HG03159 (cell line): ENCODE data around the gene PRR15L.
"Not testable (repeated sequence)": the region's sequence is repeated elsewhere in the genome, so short reads cannot be mapped to it uniquely, and the experiment has no call there.

Experiments used
- ATAC-seq: cut with Tn5 transposase; IDR thresholded peaks from one replicate; pipeline ENCODE4 v1.9.1; 2021; ENCODE audit warnings: mild to moderate bottlenecking, moderate library complexity; ENCODE audit not compliant: unreplicated experiment

The PRR15L gene

DNA sequence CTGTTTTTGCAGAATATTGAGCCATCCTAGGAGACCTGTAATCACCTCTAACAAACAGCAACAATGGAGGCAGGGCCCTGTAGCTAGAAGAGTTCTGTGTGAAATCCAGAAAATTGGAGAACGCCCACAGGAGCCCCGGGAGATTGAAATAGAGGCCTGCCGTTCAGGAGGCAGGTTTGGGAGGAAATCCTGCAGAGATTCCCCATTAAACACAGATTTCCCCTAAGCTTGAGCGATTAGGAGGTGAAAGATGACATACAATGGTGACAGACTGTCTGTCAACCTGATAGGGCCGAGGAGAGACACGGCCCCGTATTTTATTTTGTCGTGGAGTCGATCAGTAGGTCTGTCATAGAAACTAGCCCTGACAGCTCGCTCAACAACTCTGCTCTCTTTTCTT lies 31.5 kb upstream of the PRR15L start:
- ATAC-seq = no peak

DNA sequence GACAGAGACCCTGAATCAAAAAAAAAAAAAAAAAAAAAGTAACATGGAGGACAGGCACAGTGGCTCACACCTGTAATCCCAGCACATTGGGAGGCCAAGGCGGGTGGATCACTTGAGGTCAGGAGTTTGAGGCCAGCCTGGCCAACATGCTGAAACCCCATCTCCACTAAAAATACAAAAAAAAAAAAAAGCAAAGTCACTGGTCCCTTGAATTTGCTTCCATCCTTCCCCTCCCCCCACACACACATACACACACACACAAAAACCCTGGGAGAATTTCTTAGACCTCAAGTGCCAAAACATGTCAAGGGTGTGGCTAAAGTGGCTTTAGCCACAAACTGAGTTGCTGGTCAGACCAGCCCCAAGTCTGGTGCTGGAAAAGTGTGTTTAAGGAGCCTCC lies 30.8 kb upstream of the PRR15L start:
- not testable (repeated sequence) for ATAC-seq

DNA sequence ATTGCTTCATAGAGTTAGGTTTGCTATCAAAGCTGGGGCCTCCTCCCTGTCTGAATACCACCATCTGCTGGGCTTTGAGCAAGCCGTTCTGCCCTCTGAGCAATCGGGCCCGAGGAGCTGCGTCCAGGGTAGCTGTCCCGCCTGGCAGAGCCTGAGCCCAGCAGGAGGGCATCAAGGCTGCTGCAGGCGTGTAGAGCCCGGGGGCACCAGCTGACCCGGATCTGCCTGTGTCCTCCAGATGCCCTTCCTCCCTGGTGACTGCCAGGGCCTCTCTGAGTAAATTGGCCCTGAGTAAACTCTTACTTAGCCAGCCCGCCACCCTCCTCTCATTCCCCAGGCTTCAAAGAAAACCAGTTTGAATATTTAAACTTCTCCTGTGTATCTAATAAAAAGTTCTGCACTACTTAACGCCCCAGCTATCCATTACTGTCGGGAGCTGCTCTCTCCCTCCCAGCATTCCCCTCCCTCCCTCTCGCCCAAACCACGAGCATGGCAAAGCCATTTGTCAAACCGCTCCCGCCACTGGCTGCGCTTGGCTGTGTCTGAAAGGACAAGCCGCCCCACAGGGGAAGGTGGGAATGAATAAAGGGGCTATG lies 29.7 kb upstream of the PRR15L start:
- no peak for ATAC-seq

DNA sequence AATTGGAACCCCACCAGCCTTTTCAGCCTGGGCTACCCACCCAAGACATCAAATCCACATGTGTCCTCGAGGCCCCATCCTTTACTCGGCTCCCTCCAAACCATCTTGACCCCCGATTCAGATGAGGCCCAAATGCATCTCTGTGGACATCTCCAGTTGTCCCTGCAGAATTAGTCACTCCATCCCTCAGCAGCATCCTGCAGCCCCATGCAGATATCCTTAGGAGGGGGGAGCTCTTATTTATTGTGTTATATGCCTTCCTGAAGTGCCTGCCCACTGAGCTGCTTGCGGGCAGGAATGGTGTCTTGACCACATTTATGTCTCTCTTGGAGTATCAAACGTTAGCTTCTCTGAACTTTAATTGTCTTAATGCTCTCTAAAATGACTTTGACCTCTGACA lies 28.8 kb upstream of the PRR15L start:
- ATAC-seq = no peak

DNA sequence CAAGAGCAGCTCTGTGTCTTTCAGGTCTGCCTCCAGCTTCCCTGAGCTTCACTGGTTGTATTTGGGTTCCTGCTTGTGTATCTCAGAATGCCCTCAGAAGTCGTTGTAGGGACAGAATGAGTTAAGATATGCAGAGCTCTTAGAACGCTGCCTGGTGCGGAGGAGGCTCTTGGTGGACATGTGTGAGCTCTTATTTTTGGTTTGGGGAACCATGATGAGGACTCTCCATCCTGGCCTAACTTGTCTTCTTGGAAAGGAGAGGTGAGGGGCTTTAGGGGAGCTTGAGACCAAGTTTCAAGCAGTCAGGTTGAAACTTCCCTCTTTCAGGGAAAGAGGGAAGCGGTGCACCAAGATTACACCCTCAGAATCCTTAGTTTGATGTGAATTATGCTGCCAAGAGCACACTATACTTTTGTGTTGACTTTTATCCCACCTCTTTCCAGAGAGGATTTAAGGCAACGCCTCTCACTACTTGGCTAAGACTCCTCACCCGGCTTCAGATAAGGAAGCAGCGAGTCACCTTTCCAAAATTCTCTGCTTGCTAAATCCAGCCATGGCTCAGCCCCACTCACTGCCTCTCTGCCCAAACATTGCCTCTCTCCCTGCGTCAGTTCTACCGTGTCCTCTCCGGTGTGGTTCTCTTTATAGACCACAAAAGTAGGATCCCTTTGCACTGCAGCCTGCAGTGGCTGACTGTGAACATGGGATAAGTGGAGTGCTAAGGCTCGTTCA lies 26.0 kb upstream of the PRR15L start:
- no peak for ATAC-seq

DNA sequence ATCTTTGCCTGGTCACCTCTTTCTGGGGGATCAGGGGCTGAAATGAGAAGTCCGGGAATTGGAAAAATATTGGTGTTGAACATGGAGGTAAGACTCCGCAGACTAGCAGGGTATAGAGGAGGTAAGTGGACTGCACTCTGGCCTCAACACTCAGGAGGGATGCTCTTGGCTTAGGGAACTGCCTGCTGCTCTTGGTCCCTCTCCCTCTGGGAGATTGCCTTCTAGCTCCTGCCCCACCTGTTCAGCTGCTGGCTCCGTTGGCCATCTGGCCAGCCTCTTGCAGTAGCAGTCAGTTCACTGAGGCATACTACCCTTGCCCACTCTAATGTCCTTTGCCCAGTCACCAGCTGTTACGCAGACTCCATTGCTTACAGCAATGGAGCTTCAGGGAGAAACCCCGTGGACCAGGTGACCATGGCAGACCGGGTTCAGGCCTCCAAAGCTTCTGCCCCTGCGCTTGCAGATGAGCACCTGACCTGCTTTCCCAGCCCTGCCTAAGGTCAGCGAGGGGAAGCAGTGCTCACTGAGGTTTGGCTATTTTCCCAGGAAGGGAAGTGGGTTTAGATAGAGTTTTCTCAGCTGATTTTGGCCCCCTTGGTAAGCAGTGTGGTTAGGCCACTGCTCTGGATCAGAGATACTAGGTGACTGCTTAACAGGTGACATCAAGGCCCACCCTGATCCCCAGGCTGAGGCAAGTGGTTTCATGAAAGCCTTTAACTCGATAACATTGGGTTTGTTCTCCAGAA lies 25.1 kb upstream of the PRR15L start:
- no peak for ATAC-seq

DNA sequence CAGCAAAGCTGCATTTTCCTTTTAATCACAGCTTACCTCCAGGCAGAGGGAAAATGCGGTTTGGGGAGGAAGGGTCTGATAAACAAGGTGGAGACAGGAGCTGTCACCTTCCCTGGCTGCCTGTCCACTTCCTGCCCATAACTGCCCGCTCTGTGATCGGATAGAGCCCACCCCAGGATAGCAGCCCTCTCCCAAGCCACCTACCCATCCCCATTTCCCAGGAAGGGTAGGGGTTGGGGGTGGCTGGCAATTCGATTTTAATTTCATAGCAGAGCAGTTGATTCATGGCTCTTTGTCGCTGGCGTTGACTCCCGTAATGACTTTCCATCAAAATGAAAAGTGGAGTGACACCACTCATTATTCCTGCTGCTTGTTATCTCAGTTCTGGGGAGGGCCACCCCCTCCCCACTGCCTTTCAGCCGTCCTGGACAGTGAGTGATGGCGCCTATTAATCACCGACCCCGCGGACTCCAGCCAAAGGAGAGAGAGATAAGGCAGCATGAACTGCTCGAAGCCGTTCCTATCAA lies 24.5 kb upstream of the PRR15L start:
- no peak for ATAC-seq

DNA sequence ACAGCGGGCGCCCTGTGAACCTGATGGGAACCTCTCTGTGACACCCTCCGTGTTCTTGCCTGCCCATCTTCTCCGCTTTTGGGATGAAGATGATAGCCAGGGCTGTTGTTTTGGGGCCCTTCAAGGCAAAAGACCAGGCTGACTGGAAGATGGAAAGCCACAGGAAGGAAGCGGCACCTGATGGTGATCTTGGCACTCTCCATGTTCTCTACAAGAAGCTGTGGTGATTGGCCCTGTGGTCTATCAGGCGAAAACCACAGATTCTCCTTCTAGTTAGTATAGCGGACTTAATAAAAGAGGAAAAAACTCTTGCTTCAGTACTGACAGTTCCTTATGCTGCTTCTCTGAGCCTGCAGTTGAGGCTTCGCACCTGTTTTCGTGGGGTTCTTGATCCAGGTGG lies 23.8 kb upstream of the PRR15L start:
- ATAC-seq = no peak

DNA sequence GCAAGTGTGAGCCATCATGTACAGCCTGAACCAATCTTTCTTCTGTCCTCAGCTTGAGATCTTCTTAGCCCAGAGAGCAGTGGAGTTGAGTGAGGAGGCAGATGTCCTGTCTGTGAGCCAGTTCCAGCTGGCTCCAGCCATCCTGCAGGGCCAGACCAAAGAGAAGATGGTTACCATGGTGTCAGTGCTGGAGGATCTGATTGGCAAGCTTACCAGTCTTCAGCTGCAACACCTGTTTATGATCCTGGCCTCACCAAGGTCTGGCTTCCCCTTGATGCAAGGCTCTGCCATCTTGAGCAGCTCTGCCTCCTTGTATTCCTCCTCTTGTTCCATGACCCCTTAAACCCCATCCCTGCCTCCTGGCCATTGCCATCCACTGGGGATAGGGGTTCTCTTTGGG lies 22.9 kb upstream of the PRR15L start:
- ATAC-seq = no peak

DNA sequence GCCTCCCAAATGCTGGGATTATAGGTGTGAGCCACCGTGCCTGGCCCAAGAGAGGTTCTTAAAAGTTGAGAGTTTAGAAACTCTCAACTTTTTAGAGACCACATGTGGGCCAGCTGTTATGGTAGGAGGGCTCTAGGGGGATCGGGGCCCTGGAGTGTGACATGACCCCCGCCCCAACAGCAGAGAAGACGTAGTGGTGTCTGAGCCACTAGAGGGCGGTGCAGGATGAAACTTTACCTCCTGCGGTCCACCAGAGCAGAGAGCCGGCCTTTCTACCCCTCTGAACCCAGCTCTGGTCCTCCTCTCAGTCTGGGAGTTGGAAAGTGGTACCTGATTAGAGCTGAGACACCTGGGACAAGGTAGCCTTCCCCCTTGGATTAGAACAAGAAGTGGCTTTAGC lies 20.6 kb upstream of the PRR15L start:
- no peak for ATAC-seq

DNA sequence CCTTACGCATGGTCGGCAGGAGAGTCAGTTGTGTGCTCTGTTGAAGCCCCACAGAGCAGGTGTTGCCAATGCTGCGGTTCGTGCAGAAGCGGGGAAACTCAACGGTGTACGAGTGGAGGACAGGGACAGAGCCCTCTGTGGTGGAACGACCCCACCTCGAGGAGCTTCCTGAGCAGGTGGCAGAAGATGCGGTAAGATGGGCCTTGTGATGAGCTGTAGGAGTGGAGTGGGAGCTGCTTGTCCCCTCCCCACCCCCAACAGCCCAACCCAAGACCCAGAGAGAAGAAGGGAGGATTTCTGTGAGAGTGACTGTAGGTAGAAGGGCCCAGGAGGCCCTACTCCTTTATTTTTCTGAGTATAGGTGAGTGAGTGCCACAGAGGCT lies 18.1 kb upstream of the PRR15L start:
- no peak for ATAC-seq

DNA sequence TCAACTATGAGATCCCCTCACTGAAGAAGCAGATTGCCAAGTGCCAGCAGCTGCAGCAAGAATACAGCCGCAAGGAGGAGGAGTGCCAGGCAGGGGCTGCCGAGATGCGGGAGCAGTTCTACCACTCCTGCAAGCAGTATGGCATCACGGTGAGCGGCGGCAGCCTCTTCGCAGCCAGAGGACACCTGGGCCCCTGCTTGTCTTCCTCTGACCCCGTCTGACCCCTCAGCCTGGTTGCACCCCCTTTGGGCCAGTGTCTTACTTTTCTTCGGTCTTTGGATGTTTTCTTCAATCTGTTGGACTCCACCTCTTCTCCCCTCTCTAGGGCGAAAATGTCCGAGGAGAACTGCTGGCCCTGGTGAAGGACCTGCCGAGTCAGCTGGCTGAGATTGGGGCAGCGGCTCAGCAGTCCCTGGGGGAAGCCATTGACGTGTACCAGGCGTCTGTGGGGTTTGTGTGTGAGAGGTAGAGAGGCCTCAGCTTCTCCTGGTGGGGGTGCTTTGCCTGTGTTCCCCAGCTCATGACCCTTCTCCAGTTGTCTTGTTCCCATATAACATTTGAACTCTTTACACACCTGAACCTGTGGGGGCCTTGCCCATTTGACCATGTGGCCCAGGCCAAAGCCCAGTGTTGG lies 17.6 kb upstream of the PRR15L start:
- no peak for ATAC-seq

DNA sequence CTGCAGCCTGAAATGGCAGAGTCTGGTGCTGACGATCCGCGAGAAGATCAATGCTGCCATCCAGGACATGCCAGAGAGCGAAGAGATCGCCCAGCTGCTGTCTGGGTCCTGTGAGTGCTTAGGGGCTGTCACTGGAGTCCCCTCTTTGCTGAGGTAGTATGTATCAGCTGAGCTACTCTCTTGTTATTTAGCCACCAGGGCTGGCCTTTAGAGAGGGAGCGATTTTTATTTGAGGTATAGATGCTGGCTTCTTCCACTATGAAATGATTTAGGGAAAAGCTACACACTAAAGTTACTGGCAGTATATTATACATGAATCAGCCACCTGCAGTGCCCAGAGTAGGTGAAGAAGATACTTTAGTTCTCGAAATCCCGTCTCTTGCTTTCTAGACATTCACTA lies 15.9 kb upstream of the PRR15L start:
- ATAC-seq = no peak

DNA sequence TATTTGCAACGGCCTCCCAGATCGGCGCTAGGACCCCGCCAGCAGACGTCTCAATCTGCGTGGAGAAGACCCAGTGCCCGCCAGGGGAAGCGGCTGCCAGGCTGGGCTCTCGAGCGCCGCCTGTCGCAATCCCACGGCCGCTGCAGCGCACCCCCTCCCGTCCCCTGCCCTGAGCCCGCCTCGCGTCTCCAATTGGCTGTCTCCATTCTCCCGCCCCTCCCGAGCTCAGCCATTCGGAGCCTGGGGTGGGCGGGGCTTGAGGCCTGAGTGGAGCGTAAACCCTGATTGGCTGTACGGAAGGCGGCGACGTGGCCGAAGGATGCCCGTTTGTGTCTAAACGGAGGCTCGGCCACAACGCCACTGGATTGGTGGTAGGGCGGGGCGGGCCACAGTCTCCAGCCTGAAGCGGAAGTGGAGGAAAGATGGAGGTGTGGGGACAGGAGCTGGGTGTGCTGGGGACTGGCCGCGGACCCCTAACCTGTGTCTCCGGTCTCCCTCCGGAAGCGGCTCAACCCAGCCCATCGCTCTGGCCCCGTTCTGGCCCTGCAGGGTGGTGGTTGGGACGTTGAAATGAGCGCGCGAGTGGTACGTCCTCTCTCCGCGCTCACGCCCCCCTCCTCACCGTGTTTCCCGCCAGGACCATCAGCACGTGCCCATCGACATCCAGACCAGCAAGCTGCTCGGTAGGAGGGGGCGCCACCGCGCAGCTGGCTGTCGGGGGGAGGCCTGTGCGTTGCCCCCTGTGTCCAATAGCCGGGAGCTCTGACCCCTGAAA lies 13.2 kb upstream of the PRR15L start, which contains the start of gene CDK5RAP3:
Gene CDK5RAP3 (plus strand): TSS at position 389 of the 775 bp plus-strand sequence. CDS start 34 bp downstream, at position 423.
- peak; percentile 95 for ATAC-seq

DNA sequence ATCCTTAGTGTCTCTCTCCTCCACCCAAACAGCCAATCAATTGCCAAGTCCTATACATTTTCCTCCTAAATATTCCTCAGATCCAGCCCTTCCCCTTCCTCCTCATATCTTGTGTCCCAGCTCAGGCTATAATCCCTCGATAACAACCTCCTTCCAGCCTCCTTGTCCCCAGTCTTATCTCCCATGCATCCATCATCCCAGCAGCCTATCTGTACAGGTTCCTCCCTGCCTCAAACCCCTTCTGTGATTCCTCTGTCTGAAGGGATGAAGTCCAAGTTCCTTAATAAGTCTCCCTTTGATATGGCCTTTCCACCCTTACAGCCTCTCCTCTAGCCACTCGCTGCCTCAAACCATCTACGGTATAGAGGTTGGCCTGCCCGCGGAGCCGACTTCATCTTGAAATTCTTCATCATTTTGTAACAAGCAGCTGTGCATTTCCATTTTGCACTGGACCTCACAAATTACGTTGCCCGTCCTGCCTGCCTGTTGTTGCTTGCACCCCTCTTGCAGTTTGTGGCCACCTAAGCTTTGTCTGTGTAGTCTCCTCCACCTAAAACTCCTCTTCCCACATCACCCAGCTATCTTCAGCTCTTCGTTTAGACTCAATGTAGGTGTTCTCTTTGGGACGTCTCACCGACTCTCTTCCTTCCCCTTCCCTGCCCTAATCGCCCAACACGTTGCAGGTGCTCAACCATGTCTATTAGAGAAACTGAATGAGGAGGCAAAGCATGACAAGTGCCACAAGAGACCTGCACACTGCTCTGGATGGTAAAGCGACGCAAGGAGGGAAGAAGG lies 12.4 kb upstream of the PRR15L start:
- no peak for ATAC-seq

DNA sequence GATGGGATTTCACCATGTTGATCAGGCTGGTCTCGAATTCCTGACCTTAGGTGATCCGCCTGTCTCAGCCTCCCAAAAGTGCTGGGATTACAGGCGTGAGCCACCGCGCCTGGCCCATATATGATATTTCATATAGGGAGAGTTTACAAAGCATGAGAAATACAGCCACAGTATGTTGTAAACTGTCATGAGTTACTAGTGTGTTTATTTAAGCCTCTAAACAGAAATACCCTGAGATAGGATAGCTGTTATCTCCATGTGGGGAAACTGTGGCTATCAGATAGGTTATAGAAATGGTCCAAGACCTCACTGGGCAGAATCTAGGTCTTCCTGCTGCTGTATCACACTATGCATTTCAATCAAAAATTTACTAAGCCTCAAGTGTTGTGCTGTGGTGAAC lies 11.2 kb upstream of the PRR15L start:
- ATAC-seq = no peak

DNA sequence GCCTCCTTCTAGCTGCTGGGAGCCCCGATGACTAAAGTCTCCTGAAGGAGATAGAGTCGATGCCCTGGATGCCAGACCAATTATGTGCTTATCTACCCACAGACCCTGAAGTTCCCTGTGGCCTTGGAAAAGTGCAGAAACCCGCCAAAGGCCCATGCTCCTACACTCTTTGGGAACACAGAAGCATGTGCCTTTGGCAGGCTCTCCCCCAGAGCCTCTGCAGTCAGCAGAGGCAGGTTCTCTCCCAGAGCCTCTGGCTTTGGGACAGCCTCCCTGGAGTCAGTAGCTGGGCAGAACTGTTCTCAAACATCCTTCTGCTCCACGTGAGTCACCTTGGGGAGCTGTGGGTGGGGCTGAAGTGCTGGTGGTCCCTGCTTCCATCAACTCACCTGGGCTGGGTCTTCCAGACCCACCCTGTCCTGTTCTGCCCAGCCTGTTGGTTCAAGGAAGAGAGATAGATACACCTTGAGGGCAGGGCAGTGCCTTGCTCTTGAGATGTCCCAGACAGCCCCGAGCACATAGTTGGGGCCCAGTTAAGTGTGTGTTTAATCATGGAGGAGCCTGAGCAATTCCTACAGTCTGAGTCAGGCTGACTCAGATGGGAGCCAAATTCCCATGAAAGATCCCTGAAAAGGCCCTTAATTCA lies 10.0 kb upstream of the PRR15L start:
- ATAC-seq = no peak

DNA sequence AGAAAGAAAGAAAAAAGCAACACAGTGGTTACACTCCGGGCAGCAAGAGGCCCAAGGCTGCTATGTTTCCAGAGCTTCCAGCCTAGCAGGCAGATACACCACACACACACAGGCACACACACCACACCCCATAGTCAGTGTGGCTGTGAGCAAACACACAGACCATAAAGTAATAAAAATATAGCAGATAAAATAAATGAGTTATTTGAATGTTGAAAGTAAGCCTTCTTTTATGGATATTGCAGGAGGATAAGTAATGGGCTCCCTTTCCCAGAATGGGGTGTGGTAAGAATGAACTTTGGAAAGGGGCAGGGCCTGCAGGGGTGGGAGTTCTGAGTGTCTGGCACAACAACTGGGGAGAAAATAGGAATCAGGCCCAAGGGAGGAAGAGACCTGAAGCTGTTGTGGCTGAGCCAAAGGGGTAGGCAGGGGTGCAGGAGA lies 8.4 kb upstream of the PRR15L start:
- ATAC-seq = no peak

DNA sequence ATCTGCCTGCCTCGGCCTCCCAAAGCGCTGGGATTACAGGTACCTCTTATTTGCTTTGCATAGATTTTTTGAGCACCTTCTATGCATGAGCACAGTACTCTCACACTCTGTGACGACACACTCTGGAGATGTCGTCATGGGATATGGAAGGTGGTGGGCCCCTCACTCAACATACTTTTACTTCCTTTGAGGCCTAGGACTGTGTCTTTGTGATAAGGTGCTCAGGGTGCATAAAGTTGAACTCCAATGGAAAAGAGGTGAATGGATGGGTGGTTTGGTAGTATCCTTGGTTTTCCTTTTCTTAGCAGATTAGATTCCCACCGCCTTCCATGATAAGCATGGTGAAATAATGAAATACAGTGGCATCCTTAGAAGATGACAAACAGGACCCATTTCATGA lies 7.2 kb upstream of the PRR15L start:
- no peak for ATAC-seq
